Kidney (tissue), 14 donors: ENCODE results near the gene NXPH4. TPM values are rescaled to one million over a fixed set of nuclear protein-coding genes. Genes with fewer than 3 reads are reported as not detected.

Experiments
- DNase-seq, 5 donors: peaks; one replicate each; pipeline ENCODE4 v3.0.0-alpha.2; 2013 to 2020
- FAIRE-seq: peaks from 2 replicates; lab custom pipeline; 2012; peaks lifted over from hg19 to GRCh38; lab: Jason Lieb, UNC
- H3K27ac ChIP-seq, 2 donors: one replicate each; pipeline ENCODE4 v1.7.0; 2013; ENCODE audit warnings: low read depth in 2 of 2, low read length in 2 of 2, inconsistent platforms in 1 of 2
- H3K27me3 ChIP-seq: one replicate; pipeline ENCODE4 v1.7.1; 2013; ENCODE audit warnings: low read length, inconsistent platforms; ENCODE audit not compliant: control insufficient read depth, insufficient read depth
- H3K36me3 ChIP-seq, 3 donors: one replicate each; pipeline versions ENCODE4 v1.7.0 to v1.7.1; 2013; ENCODE audit warnings: low read length in 3 of 3, control low read depth in 1 of 3, inconsistent platforms in 1 of 3; ENCODE audit not compliant: insufficient read depth in 3 of 3, control insufficient read depth in 2 of 3
- H3K4me1 ChIP-seq, 3 donors: one replicate each; pipeline versions ENCODE4 v1.7.0 to v1.7.1; 2013; ENCODE audit warnings: low read length in 3 of 3, inconsistent platforms in 1 of 3, low read depth in 1 of 3; ENCODE audit not compliant: control insufficient read depth in 2 of 3, insufficient read depth in 2 of 3
- H3K4me3 ChIP-seq, 3 donors: one replicate each; pipeline versions ENCODE4 v1.7.0 to v1.8.1; 2013; ENCODE audit warnings: low read length in 3 of 3, control low read depth in 1 of 3, inconsistent platforms in 1 of 3
- H3K9ac ChIP-seq, 3 donors: one replicate each; pipeline versions ENCODE4 v1.7.0 to v1.7.1; 2013; ENCODE audit warnings: low read length in 3 of 3, control low read depth in 1 of 3, inconsistent platforms in 1 of 3
- H3K9me3 ChIP-seq, 3 donors: one replicate each; pipeline versions ENCODE4 v1.7.0 to v1.7.1; 2013; ENCODE audit warnings: low read length in 3 of 3, control low read depth in 1 of 3, inconsistent platforms in 1 of 3; ENCODE audit not compliant: control insufficient read depth in 2 of 3, insufficient read depth in 1 of 3
- intact Hi-C: fragments of 100-400 bp; cut with DNase I; formaldehyde crosslinking; loops from one replicate; pipeline ENCODE4 v1.11.1; 2022
- polyA plus RNA-seq: library from polyadenylated mRNA; stranded (reverse); fragments of 350-450 nt; fragmentation: Illumina TruSeq; extraction: RNeasy Lipid Tissue Mini Kit (QIAGEN cat#74804); gene quantifications from one replicate; pipeline ENCODE4 v1.2.3, GENCODE V29; 2014; ENCODE audit warnings: low read depth, low replicate concordance; ENCODE audit not compliant: insufficient read depth
- total RNA-seq: library from RNA; stranded (reverse); fragmentation: NEBNext Ultra II Directional; extraction: Animal tissue kit (Norgen Biotek cat#: 25700); gene quantifications from one replicate; pipeline ENCODE4 v1.2.1, GENCODE V29; 2021
- TF ChIP-seq, protein P1 (sequence below): IDR thresholded peaks from 3 replicates; pipeline ENCODE4 v1.5.1; 2012; ENCODE audit warnings: mild to moderate bottlenecking, moderate library complexity, borderline replicate concordance; ENCODE audit not compliant: insufficient read depth; ENCODE audit errors: extremely low read depth
- donor health status: control.
- donor health status: control.
- donor health status: control.
- donor health status: control.
- donor health status: control.
- donor health status: DM: yes; HTN: yes; CAD: no.
- donor health status: Normal renal cell carcinoma (clear cell type).

Gene NXPH4
- total and polyA plus RNA-seq, 2 donors from 2014 or later: 0.16 to 0.71 TPM

- Histone ChIP-seq H3K27me3 (no peaks in the 10 kb centered on the region), H3K4me1 (no peaks in the 10 kb centered on the region), H3K27ac (no peak overlapping the region), H3K4me3 (no peak overlapping the region), H3K9ac (no peak overlapping the region), H3K36me3 (peaks cover 0 to 12% (median 8%) of the 10 kb centered on the region in 3 donors), H3K9me3 (no peaks in the 10 kb centered on the region)
- FAIRE-seq (no peak), DNase-seq (peak; percentile 56 to 88 (median 72))
- intact Hi-C loops: loop anchor here (5.0 kb wide), 1 partner anchor 53 kb away; no protein-coding TSS in a partner anchor
- TF ChIP-seq, protein P1, sequence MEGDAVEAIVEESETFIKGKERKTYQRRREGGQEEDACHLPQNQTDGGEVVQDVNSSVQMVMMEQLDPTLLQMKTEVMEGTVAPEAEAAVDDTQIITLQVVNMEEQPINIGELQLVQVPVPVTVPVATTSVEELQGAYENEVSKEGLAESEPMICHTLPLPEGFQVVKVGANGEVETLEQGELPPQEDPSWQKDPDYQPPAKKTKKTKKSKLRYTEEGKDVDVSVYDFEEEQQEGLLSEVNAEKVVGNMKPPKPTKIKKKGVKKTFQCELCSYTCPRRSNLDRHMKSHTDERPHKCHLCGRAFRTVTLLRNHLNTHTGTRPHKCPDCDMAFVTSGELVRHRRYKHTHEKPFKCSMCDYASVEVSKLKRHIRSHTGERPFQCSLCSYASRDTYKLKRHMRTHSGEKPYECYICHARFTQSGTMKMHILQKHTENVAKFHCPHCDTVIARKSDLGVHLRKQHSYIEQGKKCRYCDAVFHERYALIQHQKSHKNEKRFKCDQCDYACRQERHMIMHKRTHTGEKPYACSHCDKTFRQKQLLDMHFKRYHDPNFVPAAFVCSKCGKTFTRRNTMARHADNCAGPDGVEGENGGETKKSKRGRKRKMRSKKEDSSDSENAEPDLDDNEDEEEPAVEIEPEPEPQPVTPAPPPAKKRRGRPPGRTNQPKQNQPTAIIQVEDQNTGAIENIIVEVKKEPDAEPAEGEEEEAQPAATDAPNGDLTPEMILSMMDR: peak; percentile 41
These were observed 41.0 kb upstream of the NXPH4 start for GRCh38 chr12:57175428-57176138.

GRCh38 chr12:57176139-57176477 lies 40.5 kb upstream of the NXPH4 start:
- Histone ChIP-seq H3K27ac (no peak overlapping the region), H3K4me1 (no peaks in the 10 kb centered on the region), H3K27me3 (no peaks in the 10 kb centered on the region), H3K4me3 (no peak overlapping the region), H3K9ac (no peak overlapping the region), H3K36me3 (peaks cover 0 to 12% (median 8%) of the 10 kb centered on the region in 3 donors), H3K9me3 (no peaks in the 10 kb centered on the region)
- DNase-seq (no peak), FAIRE-seq (no peak)
- intact Hi-C loops: loop anchor here (5.0 kb wide), 1 partner anchor 54 kb away; no protein-coding TSS in a partner anchor
- TF ChIP-seq, protein P1: no peak

DNA sequence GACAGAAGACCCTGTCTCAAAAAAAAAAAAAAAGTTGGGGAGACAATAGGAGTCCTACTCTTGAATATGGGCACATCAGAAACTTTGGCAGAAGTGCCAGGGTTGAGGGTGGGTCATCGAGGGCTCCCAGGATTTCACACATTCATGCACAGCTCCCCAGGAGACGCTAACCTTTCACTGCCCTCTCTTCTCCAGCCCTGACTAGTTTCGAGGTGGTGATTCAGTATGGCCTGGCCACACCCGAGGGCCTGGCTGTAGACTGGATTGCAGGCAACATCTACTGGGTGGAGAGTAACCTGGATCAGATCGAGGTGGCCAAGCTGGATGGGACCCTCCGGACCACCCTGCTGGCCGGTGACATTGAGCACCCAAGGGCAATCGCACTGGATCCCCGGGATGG lies 39.7 kb upstream of the NXPH4 start:
- intact Hi-C loops: loop anchor here (5.0 kb wide), 1 partner anchor 55 kb away; no protein-coding TSS in a partner anchor

More for the DNA sequence above, 39.7 kb upstream of the NXPH4 start:
- Histone ChIP-seq H3K9me3 (no peaks in the 10 kb centered on the region), H3K4me3 (no peak overlapping the region), H3K36me3 (peaks cover 0 to 12% (median 8%) of the 10 kb centered on the region in 3 donors), H3K4me1 (no peaks in the 10 kb centered on the region), H3K9ac (no peak overlapping the region), H3K27ac (no peak overlapping the region), H3K27me3 (no peaks in the 10 kb centered on the region)
- FAIRE-seq (no peak), DNase-seq (no peak)
- TF ChIP-seq, protein P1: no peak
